AG10803 (cell line): ENCODE measurements around the gene ANAPC13.
A peak's percentile ranks its signal among the peaks of the same experiment; 100 is the strongest.

ENCODE experiments used
- DNase-seq: peaks from one replicate; pipeline ENCODE4 v3.0.0; 2010; ENCODE audit warnings: low read depth
- H3K4me3 ChIP-seq: 2 replicates; pipeline ENCODE4 v1.5.1; 2011; ENCODE audit warnings: mild to moderate bottlenecking, low read length, control low read depth
- CTCF ChIP-seq: conservative IDR thresholded peaks from 2 replicates; pipeline ENCODE4 v1.5.1; 2011; ENCODE audit warnings: mild to moderate bottlenecking, low read length, control low read depth, inconsistent platforms

ANAPC13 gene

GRCh38 chr3:134474956-134475355 lies 10.8 kb downstream of the ANAPC13 start:
- no peak for TF ChIP-seq CTCF
- DNase-seq, result no peak
- no peak overlapping the region for H3K4me3 ChIP-seq

- peak; percentile 71 for TF ChIP-seq CTCF
- no peak overlapping the region for H3K4me3 ChIP-seq
- peak; percentile 86 for DNase-seq
Observed at GRCh38 chr3:134473868-134474546, 11.8 kb downstream of the ANAPC13 start.

DNA sequence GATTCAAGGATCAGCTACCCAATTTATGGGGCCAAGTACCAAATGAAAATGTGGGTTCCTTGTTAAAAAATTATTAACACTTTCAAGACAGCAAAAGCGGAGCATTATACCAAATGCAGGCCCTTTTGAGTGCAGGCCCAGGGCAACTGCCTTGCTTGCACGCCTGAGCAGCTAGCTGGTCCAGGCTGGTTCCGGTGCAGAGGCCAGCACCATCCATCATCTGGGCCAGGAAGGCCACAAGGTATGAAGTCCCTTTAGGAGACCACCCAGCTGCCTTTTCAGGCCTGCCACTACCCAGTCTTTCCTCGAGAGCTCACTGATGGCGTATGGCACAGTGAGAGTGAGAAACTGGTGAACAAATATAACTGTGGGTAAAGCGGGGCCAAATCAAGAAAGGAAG lies 13.0 kb downstream of the ANAPC13 start:
- DNase-seq, result no peak

GRCh38 chr3:134471521-134472193 lies 14.1 kb downstream of the ANAPC13 start:
- H3K4me3 ChIP-seq, result no peak overlapping the region
- peak; percentile 49 for DNase-seq
- TF ChIP-seq CTCF, result no peak

More for the DNA sequence above, 13.0 kb downstream of the ANAPC13 start:
- H3K4me3 ChIP-seq, result no peak overlapping the region
- TF ChIP-seq CTCF, result no peak

GRCh38 chr3:134468519-134468918 lies 17.3 kb downstream of the ANAPC13 start:
- H3K4me3 ChIP-seq, result no peak overlapping the region
- no peak for DNase-seq
- TF ChIP-seq CTCF, result no peak

GRCh38 chr3:134466331-134466730 lies 19.5 kb downstream of the ANAPC13 start:
- no peak for TF ChIP-seq CTCF
- no peak overlapping the region for H3K4me3 ChIP-seq
- no peak for DNase-seq
